Endodermal cell (in vitro differentiated cells): ENCODE results near the gene GOLGA6L2. TPM values are rescaled to one million over a fixed set of nuclear protein-coding genes. Genes with fewer than 3 reads are reported as not detected.
"Not testable (repeated sequence)": the region's sequence is repeated elsewhere in the genome, so short reads cannot be mapped to it uniquely, and the experiment has no call there.

Experiments used
- DNase-seq: peaks from one replicate; pipeline ENCODE4 v3.0.0-alpha.2; 2017
- H3K27ac ChIP-seq: 2 replicates; pipeline ENCODE4 v1.5.1; 2013; ENCODE audit warnings: mild to moderate bottlenecking, low read depth, low read length, moderate library complexity
- H3K27me3 ChIP-seq: 2 replicates; pipeline ENCODE4 v1.6.1; 2013; ENCODE audit warnings: mild to moderate bottlenecking, low read length, moderate library complexity; ENCODE audit not compliant: insufficient read depth, control insufficient read depth, poor library complexity, severe bottlenecking
- H3K36me3 ChIP-seq: 2 replicates; pipeline ENCODE4 v1.7.0; 2013; ENCODE audit warnings: mild to moderate bottlenecking, low read length, moderate library complexity; ENCODE audit not compliant: control insufficient read depth, insufficient read depth
- H3K4me1 ChIP-seq: one replicate; pipeline ENCODE4 v1.7.0; 2013; ENCODE audit warnings: low read length; ENCODE audit not compliant: control insufficient read depth, insufficient read depth
- H3K4me3 ChIP-seq: 2 replicates; pipeline ENCODE4 v1.5.1; 2013; ENCODE audit warnings: mild to moderate bottlenecking, low read length, moderate library complexity
- H3K9ac ChIP-seq: 2 replicates; pipeline ENCODE4 v1.6.1; 2013; ENCODE audit warnings: mild to moderate bottlenecking, low read length, moderate library complexity; ENCODE audit not compliant: poor library complexity, severe bottlenecking; ENCODE audit errors: extremely low read depth
- H3K9me3 ChIP-seq: 2 replicates; pipeline ENCODE4 v1.6.1; 2013; ENCODE audit warnings: mild to moderate bottlenecking, low read length, moderate library complexity; ENCODE audit not compliant: control insufficient read depth
- H3K27ac Mint-ChIP-seq: 2 replicates; pipeline ENCODE4 v1.8.0; 2020; ENCODE audit warnings: mixed read lengths
- H3K27me3 Mint-ChIP-seq: 2 replicates; pipeline ENCODE4 v1.8.0; 2021; ENCODE audit warnings: mild to moderate bottlenecking, mixed read lengths; ENCODE audit not compliant: insufficient read depth
- H3K36me3 Mint-ChIP-seq: 2 replicates; pipeline ENCODE4 v1.8.0; 2020; ENCODE audit warnings: low read depth, mixed read lengths
- H3K4me1 Mint-ChIP-seq: 2 replicates; pipeline ENCODE4 v1.8.0; 2020; ENCODE audit warnings: mixed read lengths
- H3K4me3 Mint-ChIP-seq: 2 replicates; pipeline ENCODE4 v1.8.0; 2020; ENCODE audit warnings: mild to moderate bottlenecking, moderate library complexity, mixed read lengths
- H3K9me3 Mint-ChIP-seq: 2 replicates; pipeline ENCODE4 v1.8.0; 2020; ENCODE audit warnings: mild to moderate bottlenecking, mixed read lengths
- WGBS, 2 experiments: methylation state at CpG; one replicate each; pipeline versions ENCODE4 v1.1.5 to v1.1.7; 2013; ENCODE audit warnings: missing lambda C conversion rate in 2 of 2, mixed read lengths in 1 of 2; ENCODE audit not compliant: insufficient coverage in 1 of 2, insufficient read length in 1 of 2; 5-methylcytosine and 5-hydroxymethylcytosine counted together
- total RNA-seq, 2 donors: library from RNA; stranded (reverse); fragmentation: NEBNext Ultra II Directional in 1 of 2; extraction: Animal tissue kit (Norgen Biotek cat#: 25700) in 1 of 2; gene quantifications; 2 replicates in 1 of 2; 3 replicates in 1 of 2; pipeline ENCODE4 v1.2.1, GENCODE V29; 2021
- TF ChIP-seq, protein P1 (sequence below): fragments of 200-600 bp; sonication (generic); conservative IDR thresholded peaks from 2 replicates; pipeline ENCODE4 v1.5.0; 2021; ENCODE audit warnings: antibody characterized with exemption, mild to moderate bottlenecking

Gene GOLGA6L2
- total RNA-seq, 2 donors from 2014 or later: not detected

DNA sequence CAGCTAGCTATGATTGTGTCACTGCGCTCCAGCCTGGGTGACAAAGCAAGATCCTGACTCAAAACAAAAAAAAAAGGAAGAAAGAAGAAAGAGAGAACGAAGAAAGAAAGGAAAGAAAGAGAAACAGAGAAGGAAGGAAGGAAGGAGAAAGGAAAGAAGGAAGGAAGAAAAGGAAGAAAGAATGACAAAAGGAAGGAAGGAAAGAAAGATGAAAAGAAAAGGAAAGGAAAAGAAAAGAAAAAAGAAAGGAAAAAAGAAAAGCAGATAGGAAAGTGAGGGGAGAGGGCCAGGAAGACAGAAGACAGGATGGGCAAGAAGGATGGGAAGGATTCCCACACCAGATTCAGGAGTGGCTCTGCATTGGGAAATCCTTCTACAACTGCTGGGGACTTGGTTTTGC lies 44.9 kb downstream of the GOLGA6L2 start:
- no peaks in the 10 kb centered on the region for H3K27me3 ChIP-seq
- H3K9me3 ChIP-seq: no peaks in the 10 kb centered on the region
- Mint-ChIP-seq H3K4me3 (no peak overlapping the region), H3K36me3 (no peaks in the 10 kb centered on the region), H3K27ac (no peak overlapping the region), H3K27me3 (peaks cover 3% of the 10 kb centered on the region), H3K9me3 (peaks cover 84% of the 10 kb centered on the region), H3K4me1 (no peaks in the 10 kb centered on the region)
- 57 to 81% methylated on average over 2 of the region's 2 CpGs for WGBS, 2 experiments
- H3K9ac ChIP-seq: no peak overlapping the region
- H3K27ac ChIP-seq: no peak overlapping the region
- H3K4me1 ChIP-seq: no peaks in the 10 kb centered on the region
- DNase-seq: no peak
- H3K36me3 ChIP-seq: no peaks in the 10 kb centered on the region
- TF ChIP-seq, protein P1, sequence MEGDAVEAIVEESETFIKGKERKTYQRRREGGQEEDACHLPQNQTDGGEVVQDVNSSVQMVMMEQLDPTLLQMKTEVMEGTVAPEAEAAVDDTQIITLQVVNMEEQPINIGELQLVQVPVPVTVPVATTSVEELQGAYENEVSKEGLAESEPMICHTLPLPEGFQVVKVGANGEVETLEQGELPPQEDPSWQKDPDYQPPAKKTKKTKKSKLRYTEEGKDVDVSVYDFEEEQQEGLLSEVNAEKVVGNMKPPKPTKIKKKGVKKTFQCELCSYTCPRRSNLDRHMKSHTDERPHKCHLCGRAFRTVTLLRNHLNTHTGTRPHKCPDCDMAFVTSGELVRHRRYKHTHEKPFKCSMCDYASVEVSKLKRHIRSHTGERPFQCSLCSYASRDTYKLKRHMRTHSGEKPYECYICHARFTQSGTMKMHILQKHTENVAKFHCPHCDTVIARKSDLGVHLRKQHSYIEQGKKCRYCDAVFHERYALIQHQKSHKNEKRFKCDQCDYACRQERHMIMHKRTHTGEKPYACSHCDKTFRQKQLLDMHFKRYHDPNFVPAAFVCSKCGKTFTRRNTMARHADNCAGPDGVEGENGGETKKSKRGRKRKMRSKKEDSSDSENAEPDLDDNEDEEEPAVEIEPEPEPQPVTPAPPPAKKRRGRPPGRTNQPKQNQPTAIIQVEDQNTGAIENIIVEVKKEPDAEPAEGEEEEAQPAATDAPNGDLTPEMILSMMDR: no peak
- no peak overlapping the region for H3K4me3 ChIP-seq

GRCh38 chr15:23401627-23402026 lies 45.4 kb downstream of the GOLGA6L2 start:
- Histone ChIP-seq H3K4me1 (no peaks in the 10 kb centered on the region), H3K36me3 (no peaks in the 10 kb centered on the region), H3K9me3 (no peaks in the 10 kb centered on the region), H3K9ac (no peak overlapping the region), H3K4me3 (no peak overlapping the region), H3K27ac (no peak overlapping the region), H3K27me3 (no peaks in the 10 kb centered on the region)
- H3K4me3 Mint-ChIP-seq: no peak overlapping the region
- no peak for DNase-seq
- H3K27me3 Mint-ChIP-seq: peaks cover 3% of the 10 kb centered on the region
- WGBS, 2 experiments: 65 to 80% methylated on average over 5 to 8 of the region's 8 CpGs
- no peaks in the 10 kb centered on the region for H3K4me1 Mint-ChIP-seq
- H3K27ac Mint-ChIP-seq: no peak overlapping the region
- H3K36me3 Mint-ChIP-seq: no peaks in the 10 kb centered on the region
- TF ChIP-seq, protein P1: no peak
- H3K9me3 Mint-ChIP-seq: peaks cover 81% of the 10 kb centered on the region

DNA sequence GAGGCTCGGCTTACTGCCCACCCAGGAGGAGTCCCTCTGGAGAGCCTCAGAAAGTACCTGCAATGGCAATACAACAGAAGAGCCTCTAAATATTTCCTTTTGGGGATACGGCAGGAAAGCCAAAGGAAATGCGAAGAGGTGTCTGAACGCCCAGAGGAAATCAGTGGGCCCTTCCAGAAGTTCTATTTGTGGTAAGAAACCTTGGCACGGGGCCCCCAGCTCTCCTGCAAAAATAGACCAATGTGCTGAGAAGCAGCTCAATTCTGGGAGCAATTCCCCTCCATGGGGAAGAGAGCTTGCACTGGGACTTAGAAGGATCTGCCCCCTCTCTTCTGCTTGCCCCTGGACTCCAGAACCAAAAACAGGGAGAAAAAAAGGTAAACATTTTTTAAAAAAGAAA lies 47.8 kb downstream of the GOLGA6L2 start:
- H3K9me3 Mint-ChIP-seq: peaks cover 82% of the 10 kb centered on the region
- WGBS, 2 experiments: 85 to 97% methylated on average over 5 of the region's 5 CpGs
- DNase-seq, H3K4me3 ChIP-seq, H3K27me3 ChIP-seq, H3K36me3 ChIP-seq, H3K9ac ChIP-seq, H3K4me3 Mint-ChIP-seq, H3K9me3 ChIP-seq, H3K36me3 Mint-ChIP-seq, H3K4me1 ChIP-seq, H3K4me1 Mint-ChIP-seq, H3K27ac Mint-ChIP-seq, H3K27ac ChIP-seq, H3K27me3 Mint-ChIP-seq: not testable (repeated sequence)

DNA sequence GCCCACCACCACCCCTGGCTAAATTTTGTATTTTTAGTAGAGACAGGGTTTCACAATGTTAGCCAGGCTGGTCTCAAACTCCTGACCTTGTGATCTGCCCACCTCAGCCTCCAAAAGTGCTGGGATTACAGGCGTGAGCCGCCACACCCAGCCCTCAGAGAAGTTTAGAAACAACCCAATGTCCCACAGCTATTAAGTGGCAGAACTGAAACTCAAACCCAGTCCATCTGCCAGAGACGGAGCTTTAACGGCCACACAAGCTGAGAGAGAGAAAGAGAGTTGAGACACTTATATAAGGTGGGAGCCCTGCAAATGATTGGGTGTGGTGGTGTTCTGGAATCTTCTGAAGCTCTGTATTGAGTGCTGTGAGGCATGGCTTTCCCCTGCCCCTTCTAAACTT lies 48.7 kb downstream of the GOLGA6L2 start:
- H3K4me1 Mint-ChIP-seq, H3K9me3 ChIP-seq, H3K27ac Mint-ChIP-seq, H3K27ac ChIP-seq, H3K27me3 Mint-ChIP-seq, H3K36me3 ChIP-seq, H3K9ac ChIP-seq, H3K4me3 Mint-ChIP-seq, H3K27me3 ChIP-seq, H3K36me3 Mint-ChIP-seq, H3K4me3 ChIP-seq, H3K4me1 ChIP-seq, DNase-seq: not testable (repeated sequence)
- H3K9me3 Mint-ChIP-seq: peaks cover 81% of the 10 kb centered on the region
- WGBS, 2 experiments: 90 to 100% methylated on average over 1 to 4 of the region's 4 CpGs
